ENCODE measurements around the gene EPHX1.
"Not testable (repeated sequence)": the region's sequence is repeated elsewhere in the genome, so short reads cannot be mapped to it uniquely, and the experiment has no call there.

The EPHX1 gene

DNA sequence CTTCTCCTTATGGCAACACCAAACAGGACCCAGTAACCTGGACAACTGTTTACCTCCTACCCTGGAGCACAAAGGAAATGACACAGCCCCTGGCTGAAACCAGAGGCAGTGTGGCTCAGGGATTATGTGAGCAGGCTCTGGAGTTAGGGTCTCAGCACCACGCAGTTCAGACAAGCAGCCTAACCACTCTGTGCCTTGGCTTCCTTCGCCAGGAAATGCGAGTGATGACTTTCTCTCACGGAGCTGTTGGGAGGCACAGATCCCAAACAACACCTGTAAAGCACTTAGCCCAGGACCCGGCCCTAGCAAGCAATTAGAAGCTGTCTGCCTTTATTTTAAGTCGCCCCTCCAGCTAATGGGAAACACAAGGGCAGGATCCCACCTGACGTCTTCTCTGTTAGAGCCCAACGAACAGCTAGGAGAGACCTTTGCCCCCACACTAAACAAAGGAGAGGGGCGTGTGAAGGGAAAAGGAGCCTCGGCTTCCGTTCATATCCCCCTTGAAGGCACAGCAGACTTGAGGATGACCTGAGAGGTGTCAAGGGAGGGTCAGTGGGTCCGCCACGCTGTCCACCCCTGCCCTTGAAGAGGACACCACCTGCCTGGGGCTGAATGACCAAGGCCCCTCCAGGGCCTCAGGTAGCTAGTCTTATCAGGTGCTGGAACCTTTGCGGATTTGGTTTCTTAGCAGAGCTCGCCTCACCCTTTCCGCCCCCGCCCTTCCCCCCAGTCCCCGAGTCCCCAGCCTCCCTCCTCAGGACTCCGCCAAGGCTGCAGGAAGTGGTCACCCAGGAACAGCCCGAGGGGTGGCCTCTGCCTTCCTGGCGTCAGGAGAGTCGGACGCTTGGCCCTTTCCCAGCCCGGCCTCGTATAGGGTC is 71.4 kb downstream of the EPHX1 start:
- peak; percentile 65 for DNase-seq (ENCODE audit: low spot score)

DNA sequence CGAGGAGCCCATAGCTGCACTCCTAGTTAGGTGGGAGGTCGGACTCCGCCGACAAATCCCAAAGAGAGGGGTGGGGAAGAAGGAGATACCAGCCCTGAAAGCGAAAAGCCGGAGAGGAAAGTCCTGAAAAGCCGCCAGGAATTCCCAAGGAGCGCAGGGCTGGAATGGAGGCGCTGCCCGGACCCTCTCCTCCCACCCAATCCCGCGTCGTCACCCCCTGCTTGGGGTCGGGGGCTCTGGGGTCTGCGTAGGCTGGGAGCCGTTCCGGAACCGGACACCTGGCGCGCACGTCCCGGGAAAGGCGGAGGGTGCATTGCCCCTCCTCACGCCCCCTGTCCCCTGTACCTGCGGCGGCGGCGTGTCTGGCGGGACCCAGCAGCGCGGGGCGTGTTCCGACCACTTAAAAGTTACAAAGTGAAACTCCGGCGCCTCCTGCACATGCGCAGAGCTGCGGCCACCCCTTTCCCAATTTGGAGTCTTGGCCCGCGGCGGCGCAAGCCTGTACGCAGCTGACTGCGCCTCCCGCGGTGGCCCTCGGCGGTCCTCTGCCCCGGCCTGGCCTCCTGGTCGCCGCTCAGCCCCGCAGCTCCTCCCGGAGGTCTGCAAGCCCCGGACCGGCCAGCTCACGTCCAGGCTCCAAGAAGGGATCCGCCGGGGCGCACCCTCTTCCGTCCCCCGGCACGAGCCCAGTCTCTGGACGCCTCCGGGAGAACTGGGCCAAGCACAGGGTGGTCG is 72.2 kb downstream of the EPHX1 start, which contains the start of gene TMEM63A:
Gene TMEM63A, minus strand, starts transcription at position 422 of the 735 bp plus-strand sequence. CDS start 4,800 bp downstream, outside the sequence.
- DNase-seq (ENCODE audit: low spot score) = peak; percentile 98

DNA sequence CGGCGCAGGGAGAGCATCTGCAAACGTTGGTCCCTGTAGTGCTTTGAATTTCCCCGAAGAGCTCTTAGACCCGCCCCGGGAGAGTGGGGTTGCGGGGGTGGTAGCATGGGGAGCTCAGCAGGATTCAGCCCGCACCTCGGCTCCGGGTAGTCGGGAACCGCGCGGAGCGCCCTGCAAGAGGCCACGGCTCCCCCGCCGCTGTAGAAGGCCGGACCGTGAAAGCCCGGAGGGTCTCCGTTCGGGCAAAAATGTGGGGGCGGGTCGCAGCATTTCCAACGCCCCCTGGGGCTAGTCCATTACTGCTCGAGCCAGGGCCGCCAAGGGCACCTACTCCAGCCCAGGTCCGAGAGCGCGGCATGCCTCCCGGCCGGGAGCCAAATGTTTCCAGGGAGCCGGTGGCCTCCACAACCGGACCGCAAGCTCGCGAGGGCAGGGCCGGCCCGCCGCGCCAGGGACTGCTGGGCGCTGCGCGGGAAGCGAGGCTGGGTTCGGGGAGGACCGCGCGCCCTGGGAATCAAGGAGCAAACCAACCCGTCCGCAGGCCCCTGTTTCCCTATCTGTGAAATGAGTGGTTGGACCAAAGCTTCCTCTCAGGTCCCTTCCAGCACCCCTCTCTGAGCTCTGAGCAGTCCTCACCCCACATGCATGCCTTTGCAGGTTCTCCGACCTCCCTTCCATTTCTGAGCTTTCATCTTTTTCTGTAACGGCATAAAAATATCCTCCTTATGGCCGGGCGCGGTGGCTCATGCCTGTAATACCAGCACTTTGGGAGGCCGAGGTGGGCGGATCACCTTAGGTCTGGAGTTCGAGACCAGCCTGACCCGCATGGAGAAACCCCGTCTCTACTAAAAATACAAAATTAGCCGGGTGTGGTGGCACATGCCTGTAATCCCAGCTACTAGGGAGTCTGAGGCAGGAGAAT is 73.0 kb downstream of the EPHX1 start:
- DNase-seq (ENCODE audit: low spot score) = peak; percentile 70

DNA sequence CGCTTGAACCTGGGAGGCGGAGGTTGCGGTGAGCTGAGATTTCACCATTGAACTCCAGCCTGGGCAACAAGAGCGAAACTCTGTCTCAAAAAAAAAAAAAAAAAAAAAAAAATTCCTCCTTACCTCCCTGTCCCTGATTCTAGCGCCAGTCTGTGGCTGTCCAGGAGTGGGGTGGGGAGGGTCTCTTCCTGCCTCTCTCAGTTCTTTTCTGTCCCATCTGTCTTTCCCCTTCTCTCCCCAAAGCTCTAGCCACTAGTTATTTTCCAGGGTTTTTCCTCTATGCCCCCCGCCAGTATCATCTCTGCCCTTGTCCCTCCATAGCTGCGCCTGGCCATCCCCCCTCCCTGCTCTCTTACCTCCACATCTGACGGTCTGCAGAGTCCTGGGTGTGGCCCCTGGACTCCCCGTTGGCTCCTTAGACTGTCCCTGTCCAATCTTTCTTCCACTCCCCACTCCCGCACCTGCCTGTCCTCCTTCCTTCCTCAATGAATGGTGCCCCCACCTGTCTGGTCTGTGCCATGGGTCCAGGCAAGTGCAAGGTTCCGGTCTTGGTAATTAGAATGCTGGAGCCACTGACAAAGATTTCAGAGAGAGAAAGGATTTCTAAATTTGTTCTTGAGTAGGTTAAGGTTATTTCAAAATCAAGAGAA is 73.8 kb downstream of the EPHX1 start:
- DNase-seq (ENCODE audit: low spot score) = no peak

DNA sequence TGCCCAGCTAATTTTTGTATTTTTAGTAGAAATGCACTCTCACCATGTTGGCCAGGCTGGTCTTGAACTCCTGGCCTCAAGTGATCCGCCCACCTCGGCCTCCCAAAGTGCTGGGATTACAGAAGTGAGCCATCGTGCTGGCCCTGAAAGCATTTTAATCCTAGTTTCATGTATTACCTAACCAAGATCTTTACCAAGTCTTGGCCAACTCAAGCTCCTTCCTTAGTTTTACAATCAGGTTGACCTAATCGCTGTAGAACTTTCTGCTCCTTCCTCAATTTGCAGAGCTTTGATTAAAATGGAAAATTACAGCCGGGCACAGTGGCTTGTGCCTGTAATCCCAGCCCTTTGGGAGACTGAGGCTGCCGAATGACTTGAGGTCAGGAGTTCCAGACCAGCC is 75.4 kb downstream of the EPHX1 start:
- DNase-seq (ENCODE audit: low spot score) = no peak

DNA sequence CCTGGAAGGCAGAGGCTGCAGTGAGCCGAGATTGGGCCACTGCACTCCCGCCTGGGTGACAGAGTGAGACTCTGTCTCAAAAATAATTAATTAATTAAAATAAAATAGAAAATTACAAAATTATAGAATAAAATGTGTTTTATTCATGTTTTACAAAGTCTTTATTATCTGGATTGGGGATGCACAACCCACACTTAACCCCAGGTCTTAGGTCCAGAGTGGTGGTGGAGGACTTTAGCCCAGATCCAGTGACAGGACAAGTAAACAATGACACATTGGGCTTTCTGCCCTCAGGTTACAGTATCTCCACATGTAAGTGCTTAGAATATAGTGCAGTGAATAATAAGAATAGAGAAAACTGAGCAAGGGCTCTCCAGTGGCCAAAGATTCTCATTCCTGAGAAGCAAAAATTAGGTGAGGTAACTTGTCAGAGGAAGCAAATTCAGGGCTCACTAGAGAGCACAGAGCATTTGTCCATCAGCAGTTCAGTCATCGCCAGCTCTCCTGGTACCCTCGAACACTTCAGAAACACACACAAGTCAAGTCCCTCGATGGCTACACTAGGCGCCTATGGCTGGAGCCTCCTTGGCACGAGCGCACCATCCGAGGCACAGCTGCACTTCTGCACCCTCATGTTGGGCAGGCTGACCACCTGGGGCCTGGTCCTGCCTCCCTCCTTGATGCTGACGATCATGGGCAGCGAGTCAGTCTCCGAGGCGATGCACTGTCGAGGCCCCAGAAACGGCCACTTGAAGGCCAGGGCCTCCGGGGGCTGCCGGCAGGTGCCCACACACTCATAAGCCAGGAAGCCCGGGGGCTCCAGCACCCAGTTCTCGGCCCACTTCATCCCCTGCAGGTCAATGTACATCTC is 76.5 kb downstream of the EPHX1 start:
- peak; percentile 71 for DNase-seq (ENCODE audit: low spot score)

DNA sequence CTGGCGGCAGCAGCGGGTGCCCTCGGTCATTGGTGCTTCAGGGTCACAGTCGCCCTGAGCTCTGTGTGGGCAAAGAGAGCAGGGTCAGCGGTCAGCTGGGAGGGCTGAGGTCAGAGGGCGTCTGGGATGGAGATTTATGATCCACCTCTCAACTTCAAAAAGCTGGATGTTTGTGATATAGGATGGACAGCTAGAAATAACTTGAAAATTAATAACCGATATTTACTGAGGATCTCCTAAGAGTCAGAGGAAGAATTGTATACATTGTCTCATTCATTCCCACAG is 77.0 kb downstream of the EPHX1 start:
- DNase-seq (ENCODE audit: low spot score) = no peak

DNA sequence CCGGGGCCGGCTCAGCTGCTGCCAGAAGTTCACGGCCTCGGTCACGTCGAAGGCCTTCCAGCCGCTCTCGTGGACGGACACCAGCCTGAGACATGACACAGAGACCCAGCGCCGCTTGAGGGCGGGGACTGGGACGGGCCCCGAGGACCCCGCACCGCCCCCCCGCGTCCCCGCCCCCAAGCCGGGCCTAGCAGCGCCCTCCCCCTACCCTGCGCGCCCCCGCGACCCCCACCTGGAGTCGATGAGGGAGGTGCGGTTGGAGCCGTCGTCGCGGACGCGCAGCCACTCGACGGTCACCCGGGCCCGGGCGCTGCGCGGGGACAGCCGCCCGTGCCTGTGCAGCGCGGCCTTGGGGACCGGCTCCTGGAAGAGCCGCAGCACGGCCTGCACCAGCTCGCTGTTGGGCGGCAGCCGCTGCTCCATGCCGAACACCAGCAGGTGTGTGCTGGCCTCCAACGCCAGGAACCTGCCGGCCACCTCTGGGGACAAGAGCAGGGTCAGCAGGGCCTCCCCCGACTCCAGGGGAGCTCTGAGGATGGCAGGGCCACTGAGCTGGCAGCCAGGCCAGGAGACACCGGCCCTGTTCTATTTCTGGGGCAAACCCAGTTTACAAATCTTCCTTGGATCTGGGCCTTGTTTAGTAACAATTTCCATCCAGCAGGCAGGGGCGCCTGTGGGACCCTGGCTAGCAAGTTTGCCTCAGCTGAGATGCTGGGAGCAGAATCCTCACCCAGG is 77.8 kb downstream of the EPHX1 start:
- DNase-seq (ENCODE audit: low spot score) = not testable (repeated sequence)

DNA sequence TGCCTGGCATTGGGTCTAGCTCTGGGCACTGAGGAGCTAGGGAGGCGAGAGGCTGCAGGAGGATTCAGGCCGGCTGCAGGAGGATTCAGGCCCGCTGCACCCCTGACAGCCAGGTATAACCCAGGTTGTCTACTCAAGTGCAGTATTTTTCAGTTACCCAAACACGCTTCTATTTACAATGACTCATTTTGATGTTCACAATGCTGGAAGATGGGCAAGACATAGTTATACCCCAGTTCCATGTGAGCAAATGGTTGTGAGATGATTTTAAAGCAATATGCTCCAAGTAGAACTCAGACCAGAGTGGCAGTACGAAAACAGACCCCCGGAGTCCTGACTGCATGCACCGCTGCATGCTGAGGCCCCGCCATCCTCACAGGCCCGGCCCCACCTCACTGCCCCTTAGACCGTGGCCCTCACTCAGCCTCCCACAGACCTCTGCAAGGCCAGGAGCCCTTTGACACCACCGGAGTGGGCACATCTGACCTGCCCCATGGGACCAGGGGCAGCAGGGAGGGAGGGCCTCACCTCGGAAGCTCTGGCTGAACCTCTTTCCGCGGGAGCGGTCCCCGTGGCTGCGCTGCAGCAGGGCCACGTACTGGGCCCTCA is 78.5 kb downstream of the EPHX1 start:
- no peak for DNase-seq (ENCODE audit: low spot score)

DNA sequence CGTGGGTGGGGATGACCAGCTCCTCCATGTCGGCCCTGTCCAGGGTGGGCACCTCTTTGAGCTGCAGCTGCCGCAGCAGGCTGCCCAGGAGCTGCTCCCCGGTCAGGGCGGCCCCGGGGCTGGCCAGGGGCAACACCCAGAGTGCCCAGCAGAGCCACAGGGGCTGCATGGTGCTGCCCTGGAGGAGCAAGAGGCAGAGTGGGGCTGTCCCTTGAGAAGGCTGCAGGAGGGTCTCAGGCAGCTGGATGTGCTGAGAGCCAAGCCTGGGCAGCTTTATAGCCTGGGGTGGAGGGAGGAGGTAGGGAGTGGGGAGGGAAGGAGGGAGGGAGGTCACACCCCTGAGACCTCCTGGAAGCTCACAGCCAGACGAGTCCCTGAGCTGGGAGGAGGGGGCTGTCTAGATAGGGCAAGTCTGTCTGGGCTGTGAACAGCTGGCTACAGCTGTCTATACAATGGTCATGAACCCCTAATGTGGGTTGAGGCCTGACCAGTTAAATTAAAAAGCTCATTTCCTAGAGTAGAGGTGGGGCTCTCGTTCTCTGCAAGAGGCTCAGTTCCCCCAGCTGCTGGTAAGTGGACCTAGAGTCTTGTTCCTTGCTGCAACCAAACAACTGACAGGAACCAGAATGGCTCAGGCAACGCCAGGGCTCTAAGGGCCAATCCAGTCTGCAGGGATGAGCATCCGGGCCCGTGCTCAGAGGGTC is 79.1 kb downstream of the EPHX1 start, which contains the start of gene LEFTY1:
Gene LEFTY1, minus strand, starts transcription at position 249 of the 704 bp plus-strand sequence. Its CDS starts 80 bp downstream, at position 169.
- no peak for DNase-seq (ENCODE audit: low spot score)

DNA sequence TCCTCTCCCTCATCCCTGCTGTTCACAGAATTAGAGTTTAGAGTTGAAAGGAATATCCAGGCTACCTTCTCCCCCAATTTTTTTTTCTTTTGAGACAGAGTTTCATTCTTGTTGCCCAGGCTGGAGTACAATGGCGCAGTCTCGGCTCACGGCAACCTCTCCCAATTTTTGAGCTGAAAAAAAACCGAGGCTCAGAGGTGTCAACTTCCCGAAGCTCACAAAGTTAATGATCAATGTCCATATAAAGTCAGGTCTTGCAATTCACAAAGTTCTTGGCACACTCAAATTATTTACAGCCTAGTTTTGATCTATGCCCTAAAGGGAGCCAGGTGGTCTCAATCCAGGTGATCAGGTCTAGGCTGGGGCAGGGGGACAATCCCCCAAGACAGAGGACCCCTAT is 79.8 kb downstream of the EPHX1 start:
- no peak for DNase-seq (ENCODE audit: low spot score)

DNA sequence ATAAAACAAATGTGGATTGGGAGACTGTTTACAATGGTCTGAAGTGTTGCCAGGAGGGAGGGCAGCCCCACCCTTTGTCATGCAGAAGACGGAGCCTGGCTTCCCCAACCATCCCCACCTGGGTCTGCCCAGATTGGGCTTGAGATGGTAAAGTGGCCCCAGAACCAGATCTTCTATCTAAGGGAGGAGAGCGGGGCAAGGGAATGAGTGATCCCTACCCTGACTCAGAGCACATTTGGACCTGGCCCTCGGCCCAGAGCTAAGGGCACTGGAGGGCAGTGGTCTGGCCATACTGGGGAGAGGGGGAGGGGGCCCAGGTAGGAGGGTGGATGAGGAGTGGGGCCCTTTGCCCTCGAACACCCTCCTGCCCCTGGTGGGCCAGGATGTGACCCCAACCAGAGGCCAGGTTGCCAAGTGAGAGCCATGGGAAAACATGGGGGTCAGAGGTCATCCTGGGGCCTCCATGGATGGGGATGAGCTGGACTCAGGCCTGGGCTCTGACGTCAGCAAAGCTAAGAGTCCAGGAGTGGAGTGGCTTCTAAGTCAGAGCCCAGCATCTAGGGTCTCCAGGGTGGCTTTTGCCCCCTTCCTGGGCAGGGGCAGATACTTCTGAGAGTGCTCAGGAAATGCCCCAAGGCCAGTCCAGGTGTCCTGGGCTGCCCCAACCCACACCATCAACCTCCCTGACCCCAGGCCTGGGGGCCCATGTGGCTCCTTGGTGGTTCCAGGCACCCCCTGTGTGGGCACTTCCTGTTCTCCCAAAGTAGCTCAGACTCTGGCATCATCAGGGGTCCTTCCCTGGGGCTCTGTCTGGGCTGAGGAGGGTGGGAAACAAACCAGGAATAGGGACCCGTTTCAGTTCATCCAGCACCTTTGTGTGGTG is 80.7 kb downstream of the EPHX1 start:
- DNase-seq (ENCODE audit: low spot score) = no peak

DNA sequence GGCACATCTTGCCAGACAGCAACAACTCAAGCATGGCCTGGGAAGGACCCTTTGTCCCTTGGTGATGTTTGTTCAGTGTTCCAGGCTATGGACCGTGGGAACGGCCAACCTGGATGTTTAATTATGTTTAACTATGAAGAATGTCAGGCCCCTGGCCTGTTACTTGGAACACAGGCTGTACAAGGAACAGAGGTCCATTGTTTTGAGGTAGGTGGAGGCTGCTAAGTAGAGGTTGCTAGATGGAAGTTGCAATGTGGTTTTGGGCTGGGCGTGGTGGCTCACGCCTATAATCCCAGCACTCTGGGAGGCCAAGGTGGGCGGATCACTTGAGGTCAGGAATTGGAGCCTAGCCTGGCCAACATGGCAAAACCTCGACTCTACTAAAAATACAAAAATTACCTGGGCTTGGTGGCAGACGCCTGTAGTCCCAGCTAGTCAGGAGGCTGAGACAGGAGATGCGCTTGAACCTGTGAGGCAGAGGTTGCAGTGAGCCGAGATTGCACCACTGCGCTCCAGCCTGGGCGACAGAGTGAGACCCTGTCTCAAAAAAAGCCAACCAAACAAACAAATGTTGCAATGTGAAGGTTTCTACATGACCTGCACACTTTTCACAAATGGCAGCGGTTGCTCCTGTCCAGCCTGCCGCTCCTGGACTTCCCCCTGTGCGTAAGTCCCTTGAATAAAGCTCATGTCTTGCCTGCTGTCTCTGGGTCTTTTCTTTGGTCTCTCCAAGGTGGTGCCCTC is 81.5 kb downstream of the EPHX1 start:
- peak; percentile 78 for DNase-seq (ENCODE audit: low spot score)

DNA sequence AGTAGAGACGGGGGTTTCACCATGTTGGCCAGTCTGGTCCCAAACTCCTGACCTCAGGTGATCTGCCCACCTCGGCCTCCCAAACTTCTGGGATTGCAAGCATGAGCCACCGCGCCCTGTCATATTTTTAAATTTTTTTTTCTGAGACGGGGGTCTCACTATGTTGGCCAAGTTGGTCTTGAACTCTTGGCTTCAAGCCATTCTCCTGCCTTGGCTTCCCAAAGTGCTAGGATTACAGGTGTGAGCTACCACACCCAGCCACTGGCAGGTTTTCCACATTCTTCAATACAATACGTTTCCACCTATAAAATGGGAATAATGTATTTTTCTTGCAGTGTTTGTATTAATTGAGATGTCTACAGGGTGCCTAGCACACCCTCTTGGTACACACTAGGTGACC is 82.4 kb downstream of the EPHX1 start:
- no peak for DNase-seq (ENCODE audit: low spot score)
